HG03280 (cell line): ENCODE measurements around the gene MAGI2.
A peak's percentile ranks its signal among the peaks of the same experiment; 100 is the strongest.

Experiments used
- ATAC-seq: cut with Tn5 transposase; IDR thresholded peaks from one replicate; pipeline ENCODE4 v1.9.1; 2021; ENCODE audit warnings: mild to moderate bottlenecking, moderate library complexity; ENCODE audit not compliant: unreplicated experiment

The MAGI2 gene

DNA sequence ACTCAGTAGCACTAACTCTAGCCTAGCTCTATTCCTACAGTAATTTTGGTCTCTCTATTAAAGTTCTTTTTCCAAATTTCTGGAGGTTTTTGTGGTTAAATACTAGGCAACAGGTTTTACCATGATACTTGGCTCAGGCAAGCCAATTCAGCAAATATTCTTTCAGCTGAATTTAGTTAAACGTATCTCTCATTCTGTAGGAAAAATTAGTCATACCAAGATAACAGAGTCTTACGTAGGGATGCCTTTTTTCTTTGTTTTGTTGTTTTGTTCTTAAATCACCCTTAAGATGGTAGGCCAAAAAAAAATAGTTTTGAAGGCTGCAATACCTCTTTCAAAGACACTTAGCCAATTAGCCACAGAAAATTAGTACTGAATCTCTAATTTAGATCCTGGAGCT is 180.5 kb downstream of the MAGI2 start:
- ATAC-seq: no peak

- peak; percentile 71 for ATAC-seq
These were observed 181.3 kb downstream of the MAGI2 start for GRCh38 chr7:79272066-79272669.

DNA sequence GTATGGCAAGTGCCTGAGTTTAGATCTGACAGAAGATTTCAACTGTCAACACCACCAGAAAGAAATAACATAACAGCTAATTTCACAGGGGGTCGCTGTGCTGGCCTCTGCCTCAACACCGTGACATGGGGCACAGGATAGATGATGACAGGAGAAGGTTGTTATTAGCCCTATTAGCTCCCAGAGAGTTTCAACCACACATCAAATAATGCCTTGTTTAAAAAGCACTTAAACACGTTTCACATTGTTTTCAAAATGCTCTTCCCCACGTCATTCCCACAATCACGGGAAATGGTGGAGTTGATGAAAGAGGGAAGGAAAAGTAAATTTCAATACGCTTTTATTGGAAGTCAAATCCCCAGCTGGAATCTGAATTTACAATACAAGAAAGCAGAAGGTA is 184.7 kb downstream of the MAGI2 start:
- ATAC-seq: no peak

DNA sequence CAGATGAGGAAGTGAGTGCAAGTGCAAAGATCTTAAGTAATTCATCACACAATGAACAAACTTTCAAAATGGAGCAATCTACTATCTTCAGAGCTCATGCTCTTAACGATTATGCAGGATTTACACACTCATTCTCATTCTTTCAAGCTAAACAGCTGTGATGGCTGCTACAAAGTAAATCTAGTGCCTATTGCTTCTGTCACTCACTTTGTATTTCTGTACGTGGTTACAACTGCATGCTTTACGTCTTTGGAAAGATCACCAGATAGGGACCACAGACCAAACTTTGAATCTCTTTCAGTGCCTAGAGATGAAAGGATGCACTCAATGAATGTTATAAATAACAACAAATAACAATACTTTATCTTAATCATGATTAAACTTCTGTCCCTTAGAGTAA is 194.6 kb downstream of the MAGI2 start:
- no peak for ATAC-seq

DNA sequence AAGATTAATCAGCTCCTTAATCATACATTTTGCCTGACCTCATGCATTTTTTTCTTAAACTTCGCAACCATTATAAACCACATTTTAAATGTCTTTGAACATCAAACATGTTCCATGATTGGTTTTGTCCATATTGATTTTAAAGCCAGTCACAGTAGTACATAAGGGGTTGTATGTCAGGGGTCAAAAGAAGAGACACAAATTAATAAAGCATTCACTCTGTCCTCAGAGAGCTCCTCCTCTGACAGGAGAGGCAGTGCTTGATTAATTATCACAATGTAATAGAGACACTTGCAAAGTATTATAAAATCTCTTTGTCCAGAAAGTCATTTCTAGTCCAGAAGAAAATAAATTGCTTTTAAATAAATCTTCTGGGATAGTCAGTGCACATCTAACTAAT is 195.5 kb downstream of the MAGI2 start:
- ATAC-seq: no peak

DNA sequence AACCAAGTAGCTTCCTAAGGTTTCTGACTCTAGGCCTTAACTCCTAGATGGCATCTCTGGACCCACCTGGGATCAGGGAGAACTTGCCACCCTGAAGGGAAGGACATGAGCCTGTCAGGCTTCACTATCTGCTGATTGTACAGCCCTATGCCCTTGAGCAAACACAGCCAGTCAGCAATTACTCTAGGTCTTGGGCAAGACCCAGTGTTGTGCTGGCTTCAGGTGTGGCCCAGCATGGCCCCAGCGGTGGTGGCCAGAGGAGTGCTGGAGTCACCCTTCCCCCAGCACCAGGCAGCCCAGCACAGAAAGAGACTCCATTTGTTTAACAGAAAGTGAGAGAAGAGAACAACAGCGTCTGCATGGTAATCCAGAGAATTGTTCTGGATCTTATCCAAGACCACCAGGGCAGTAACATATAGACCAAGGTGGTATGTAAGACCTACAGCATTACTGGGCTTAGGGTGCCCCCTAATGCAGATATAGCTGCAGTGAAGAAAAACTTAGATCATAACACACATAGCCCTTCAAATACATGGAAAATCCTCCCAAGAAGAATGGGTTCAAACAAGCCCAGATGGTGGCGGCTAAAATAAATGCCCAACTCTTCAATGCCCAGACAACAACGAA is 207.7 kb downstream of the MAGI2 start:
- no peak for ATAC-seq

DNA sequence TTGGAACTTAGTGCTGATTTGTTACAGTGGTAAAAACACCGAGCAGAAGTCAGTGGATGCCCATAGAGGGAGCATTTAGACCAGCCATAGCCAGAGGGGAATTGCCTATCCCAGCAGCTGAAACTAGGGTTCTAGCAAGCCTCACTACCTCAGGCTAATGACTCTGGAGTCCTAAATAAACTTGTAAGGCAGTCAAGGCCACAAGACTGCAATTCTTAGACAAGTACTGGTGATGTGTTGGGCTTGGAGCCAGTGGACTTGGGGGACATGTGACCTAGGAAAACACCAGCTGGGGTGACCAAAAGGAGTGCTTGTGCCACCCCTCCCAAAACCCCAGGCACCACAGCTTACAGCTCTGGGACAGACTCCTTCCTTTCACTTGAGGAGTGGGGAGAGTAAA is 209.0 kb downstream of the MAGI2 start:
- no peak for ATAC-seq

DNA sequence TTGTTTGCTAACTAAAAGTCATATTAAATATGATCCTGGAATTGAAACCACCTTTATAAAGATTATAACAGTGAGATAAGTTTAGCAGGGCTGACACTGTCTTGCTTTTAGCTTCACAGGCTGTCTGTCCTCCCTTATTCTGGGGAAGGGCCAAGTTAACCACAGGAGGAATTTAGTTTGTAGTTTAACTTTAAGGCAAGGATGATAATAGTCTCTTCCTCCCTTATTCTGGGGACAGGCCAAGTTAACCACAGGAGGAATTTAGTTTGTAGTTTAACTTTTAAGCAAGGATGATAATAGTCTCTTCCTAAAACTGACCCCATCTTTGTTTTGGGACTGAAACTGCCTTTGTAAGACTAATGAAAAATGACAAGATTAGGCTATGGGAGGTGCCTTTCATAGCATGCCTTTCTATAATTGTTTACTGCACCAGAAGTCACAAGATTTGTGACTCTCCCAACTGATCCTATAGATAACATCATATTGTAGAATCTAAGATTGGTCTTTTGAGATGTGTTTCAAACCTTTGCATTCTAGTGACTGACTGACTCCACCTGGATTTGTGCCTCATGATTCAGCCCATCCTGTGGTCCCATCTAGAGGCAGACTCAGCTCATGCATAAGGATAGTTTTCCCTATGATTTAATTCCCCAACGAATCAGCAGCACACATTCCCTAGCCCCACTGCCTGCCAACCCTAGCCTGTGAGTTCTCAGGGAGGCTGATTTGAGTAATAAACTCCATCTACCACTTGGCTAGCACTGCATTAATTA is 212.0 kb downstream of the MAGI2 start:
- ATAC-seq: no peak

GRCh38 chr7:79240413-79240812 is 213.1 kb downstream of the MAGI2 start:
- ATAC-seq: no peak

DNA sequence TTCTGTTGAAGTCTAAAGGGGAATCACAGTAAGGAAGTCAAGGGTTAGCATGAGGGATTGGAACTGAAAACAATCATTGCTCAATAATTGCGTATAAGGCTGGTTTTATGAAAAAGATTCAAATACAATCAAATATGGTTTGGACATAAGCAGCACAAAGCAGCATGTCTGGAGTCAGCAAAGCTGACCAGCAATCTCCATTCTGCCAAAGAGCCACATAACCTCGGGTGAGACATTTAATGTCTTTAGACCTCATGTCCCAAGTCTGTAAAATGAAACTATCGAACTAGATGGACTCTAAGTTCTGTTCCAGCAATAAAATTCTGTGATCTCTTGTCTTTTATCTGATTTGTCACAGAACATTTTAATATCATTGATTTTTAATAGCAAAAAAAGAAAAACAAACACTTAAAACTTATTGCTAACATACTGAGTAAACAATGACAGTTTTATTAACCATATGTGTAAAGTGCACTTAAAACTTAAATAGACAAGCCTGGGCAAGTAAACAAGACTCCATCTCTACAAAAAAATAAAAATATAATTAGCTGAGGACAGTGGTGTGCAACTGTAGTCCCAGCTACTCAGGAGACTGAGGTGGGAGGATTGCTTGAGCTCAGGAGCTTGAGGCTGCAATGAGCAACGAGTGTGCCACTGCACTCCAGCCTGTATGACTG is 217.0 kb downstream of the MAGI2 start:
- ATAC-seq: no peak

- ATAC-seq: no peak
These were observed 226.4 kb downstream of the MAGI2 start for GRCh38 chr7:79227044-79227443.

- ATAC-seq: no peak
These were observed 232.3 kb downstream of the MAGI2 start for GRCh38 chr7:79221211-79221610.

- no peak for ATAC-seq
These were observed 235.4 kb downstream of the MAGI2 start for GRCh38 chr7:79217976-79218626.

GRCh38 chr7:79217468-79217867 is 236.0 kb downstream of the MAGI2 start:
- no peak for ATAC-seq

GRCh38 chr7:79216236-79216635 is 237.2 kb downstream of the MAGI2 start:
- no peak for ATAC-seq

DNA sequence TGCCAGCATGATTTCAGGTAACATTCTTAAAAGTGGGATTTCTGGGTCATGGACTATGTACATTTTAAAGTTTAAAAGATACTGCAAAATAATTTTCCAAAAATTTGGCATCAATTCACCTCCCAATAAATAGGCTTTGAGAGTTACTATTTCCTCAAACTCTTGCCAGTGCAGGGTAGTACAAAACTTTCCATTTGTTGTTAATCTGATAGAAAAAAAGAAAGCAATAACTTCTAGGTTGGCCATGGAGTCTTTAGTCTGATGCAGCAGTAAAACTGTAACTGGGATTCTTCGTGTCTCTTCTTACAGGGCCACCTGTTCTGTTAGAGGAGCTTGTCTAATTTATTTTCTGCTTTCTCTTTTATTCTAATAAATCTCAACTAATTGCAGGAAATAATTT is 241.1 kb downstream of the MAGI2 start:
- ATAC-seq: no peak

DNA sequence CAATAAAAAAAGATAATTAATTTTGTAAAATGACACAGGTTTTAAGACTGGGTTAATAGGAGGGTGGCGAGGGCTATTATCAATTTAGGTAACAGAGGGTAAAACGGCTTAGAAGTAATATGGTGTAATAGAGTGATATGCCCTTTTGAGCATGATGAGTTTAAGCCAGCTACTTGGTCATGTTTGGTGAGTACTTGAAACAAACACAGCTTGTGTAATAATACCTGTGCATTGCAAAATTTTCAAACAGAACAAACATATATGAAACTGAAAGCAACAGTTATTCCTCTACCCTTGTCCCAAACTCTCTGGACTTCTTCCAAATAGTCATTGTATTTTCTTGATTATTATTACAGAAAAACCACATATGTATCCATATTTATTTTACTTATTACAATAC is 241.7 kb downstream of the MAGI2 start:
- no peak for ATAC-seq

DNA sequence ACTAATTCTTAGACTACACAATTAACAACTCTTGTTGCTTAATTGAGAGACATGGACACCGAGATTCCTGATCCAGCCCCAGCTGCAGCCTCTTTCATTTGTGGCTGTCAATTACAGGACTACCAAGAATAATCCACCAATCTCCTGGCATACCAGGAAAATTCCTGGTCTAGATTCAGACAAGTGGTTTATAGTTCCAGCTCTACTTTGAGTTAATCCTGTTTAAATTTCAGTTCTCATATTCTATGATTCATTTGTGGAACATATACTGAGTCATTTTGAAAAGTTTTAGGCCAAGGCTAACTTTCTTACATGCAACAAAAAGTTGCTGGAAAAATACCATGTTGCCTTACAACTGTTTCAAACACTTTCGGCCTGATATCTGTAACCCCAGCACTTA is 253.5 kb downstream of the MAGI2 start:
- ATAC-seq: no peak

DNA sequence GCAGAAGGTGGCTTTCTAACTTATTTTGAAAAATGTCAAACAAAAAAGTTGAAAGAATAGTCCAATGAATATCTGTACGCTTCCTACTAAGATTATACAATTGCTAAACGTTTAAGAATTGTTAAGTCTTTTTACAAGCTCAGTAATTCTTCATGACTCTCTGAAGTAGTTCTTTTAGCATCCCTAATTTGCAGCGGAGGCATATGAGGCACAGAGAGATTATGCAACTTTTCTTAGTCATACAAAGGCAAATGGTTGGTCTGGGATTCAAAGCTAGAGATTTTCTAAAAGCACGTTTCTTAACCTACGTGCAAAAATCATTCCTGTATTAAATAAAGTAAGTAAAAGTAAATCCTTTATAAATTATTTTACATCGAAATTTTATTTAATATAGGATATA is 254.2 kb downstream of the MAGI2 start:
- no peak for ATAC-seq

DNA sequence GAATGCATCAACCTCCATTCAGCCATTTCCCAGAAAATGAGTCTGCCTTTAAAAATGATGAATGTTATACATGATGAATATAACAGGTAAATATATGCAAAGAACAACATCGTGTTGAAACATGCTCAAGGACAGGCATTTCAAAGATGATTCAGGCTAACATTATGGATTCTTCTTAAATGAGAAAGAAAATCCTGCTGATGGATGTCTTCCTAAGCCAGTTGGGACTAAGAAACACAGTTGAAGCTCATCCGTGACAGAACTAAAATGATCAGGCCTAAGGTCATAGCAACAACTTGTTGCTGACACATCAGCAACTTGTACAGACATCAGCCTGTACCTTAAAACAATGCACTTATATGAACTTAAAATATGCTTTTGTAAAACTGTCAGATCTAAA is 267.9 kb downstream of the MAGI2 start:
- ATAC-seq: no peak

DNA sequence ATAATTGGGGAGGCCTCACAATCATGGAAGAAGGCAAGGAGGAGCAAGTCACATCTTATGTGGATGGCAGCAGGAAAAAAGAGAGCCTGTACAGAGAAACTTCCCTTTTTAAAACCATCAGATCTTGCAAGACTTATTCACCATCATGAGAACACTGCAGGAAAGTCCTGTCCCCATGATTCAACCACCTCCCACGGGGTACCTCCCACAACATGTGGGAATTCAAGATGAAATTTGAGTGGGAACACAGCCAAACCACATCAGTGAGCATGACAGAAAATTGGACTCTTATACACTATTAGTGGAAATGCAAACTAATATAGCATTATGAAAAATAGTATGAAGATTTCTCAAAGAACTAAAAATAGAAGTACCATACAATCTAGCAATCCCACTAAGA is 271.2 kb downstream of the MAGI2 start:
- no peak for ATAC-seq
